Muscle layer of duodenum (tissue), 2 donors: ENCODE results near the gene TBL1X.

Source experiments
- H3K27ac ChIP-seq: one replicate; pipeline ENCODE4 v1.7.0; 2013; ENCODE audit warnings: mild to moderate bottlenecking, low read length
- H3K27me3 ChIP-seq: one replicate; pipeline ENCODE4 v1.7.0; 2013; ENCODE audit warnings: low read depth, mild to moderate bottlenecking, control low read depth, low read length
- H3K36me3 ChIP-seq, 2 donors: one replicate each; pipeline ENCODE4 v1.7.0; 2013; ENCODE audit warnings: low read length in 2 of 2, control low read depth in 1 of 2, mild to moderate bottlenecking in 1 of 2; ENCODE audit not compliant: insufficient read depth in 2 of 2, control insufficient read depth in 1 of 2
- H3K4me1 ChIP-seq, 2 donors: one replicate each; pipeline ENCODE4 v1.7.0; 2013; ENCODE audit warnings: low read length in 2 of 2, mild to moderate bottlenecking in 2 of 2, control low read depth in 1 of 2, moderate library complexity in 1 of 2; ENCODE audit not compliant: insufficient read depth in 2 of 2, control insufficient read depth in 1 of 2
- H3K4me3 ChIP-seq, 2 donors: one replicate each; pipeline ENCODE4 v1.7.0; 2013; ENCODE audit warnings: low read length in 2 of 2, low read depth in 1 of 2, mild to moderate bottlenecking in 1 of 2
- H3K9me3 ChIP-seq, 2 donors: one replicate each; pipeline ENCODE4 v1.7.0; 2013; ENCODE audit warnings: low read length in 2 of 2, control low read depth in 1 of 2, mild to moderate bottlenecking in 1 of 2; ENCODE audit not compliant: control insufficient read depth in 1 of 2
- donor health status: healthy.

Gene TBL1X

DNA sequence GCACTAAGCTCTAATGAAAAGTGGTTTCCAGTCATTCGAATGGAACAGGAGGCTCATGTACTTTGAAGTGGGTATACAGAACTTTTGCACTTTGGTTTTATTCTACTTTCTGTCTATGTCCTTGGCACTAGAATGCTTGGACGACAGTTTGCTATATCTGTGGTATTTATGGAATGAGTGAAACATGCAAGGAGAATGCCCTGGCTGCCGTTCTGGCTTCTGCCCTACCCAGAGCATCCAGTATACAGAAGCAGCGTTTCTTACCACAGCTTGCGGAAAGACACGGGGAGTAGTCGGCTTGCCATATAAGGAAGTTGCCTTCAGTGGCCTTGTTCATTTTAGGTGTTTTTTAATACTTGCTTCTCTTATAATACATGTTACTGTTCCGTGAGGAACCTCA lies 98.0 kb downstream of the TBL1X start:
- Histone ChIP-seq H3K4me3 (no peak overlapping the region), H3K36me3 (no peaks in the 10 kb centered on the region), H3K9me3 (no peaks in the 10 kb centered on the region), H3K27ac (no peak overlapping the region), H3K4me1 (peaks cover 0 to 8% of the 10 kb centered on the region in 2 donors), H3K27me3 (no peaks in the 10 kb centered on the region)

DNA sequence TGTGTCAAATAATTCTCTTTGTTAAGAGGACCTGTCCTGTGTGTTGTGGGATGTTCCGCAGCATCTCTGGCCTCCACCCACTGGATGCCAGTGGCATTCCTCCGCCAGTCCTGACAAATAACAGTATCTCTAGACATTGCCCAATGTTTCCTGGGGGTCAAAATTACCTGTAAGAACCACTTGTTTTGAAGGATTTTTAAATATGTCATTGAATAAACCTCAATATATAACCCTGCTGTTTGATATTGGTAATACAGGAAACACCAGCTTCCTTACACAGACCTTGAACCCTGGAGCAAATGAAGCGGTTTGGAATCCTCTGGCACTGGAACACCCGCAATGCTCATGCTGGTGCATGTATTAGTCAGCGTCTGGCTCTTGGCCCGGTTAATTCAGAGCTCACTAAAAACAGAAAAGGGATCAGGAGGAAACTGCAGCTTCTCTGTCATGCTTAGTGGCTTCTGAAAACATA lies 101.3 kb downstream of the TBL1X start:
- no peak overlapping the region for H3K27ac ChIP-seq

DNA sequence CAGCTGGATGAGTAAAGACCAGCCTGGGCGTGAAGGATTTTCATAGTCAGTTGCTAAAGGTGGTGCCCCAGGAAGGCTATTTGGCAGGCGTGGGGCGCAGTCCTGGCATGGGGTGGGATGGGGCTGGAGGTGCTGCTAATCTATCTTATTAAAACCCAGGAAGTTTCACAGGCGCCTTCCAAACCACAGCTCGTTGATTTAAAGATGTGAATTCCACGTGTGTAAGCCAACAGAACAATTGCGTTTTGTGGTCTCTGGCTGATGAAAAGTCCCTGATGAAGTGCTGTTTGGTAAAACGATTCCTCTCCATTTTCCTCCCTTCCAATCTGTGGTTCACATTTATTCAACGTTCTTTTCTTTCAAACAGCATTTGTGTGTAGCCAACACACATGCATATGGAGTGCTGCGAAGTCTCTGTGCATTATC lies 105.0 kb downstream of the TBL1X start:
- Histone ChIP-seq H3K27ac (no peak overlapping the region), H3K9me3 (no peaks in the 10 kb centered on the region), H3K4me3 (no peak overlapping the region), H3K4me1 (peaks cover 0 to 4% of the 10 kb centered on the region in 2 donors), H3K36me3 (no peaks in the 10 kb centered on the region), H3K27me3 (no peaks in the 10 kb centered on the region)

More for the DNA sequence above, 101.3 kb downstream of the TBL1X start:
- no peaks in the 10 kb centered on the region for H3K9me3 ChIP-seq
- H3K27me3 ChIP-seq: no peaks in the 10 kb centered on the region
- H3K4me3 ChIP-seq: no peak overlapping the region
- H3K4me1 ChIP-seq: peaks cover 0 to 4% of the 10 kb centered on the region in 2 donors
- no peaks in the 10 kb centered on the region for H3K36me3 ChIP-seq

DNA sequence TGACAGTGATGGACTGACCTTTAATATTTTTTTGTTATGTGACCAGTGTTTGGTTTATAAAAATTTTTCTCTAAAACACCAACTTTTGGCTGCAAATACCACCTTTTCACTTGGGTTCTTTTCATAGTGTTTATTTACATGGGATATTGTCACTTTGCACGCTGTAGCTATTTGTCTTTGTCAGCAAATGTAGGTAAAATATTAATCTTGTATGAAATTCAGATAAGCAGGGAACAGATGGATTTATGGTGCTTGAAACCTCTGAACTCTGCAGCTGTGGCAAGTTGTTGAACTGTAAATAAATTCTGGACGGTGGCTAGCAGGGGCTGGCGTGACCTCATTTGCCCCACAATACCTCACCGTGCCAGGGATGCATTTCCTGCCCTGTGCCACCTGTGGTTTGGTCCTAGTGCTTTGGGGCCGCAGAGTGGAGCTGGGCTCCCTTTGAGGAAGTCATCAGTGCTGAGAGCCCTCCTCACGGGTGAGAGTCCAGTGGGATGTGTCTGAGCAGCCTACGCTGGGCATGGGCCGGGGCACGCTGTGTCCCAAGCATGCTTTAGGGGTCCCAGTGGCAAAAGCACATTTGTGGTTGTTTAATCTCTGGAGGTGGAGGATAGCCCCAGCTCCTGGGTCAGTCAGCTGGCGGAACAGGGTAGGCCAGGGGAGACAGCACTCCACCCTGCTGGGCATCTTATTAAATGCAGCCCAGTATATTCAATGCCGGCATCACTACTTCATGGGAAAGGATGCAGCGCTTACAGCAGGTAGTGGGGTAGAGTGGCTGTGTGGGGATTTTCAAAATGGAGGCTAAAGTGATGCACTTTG lies 108.6 kb downstream of the TBL1X start:
- Histone ChIP-seq H3K9me3 (no peaks in the 10 kb centered on the region), H3K4me1 (no peaks in the 10 kb centered on the region), H3K27me3 (no peaks in the 10 kb centered on the region), H3K36me3 (no peaks in the 10 kb centered on the region), H3K27ac (no peak overlapping the region), H3K4me3 (no peak overlapping the region)

- Histone ChIP-seq H3K27ac (no peak overlapping the region), H3K4me1 (no peaks in the 10 kb centered on the region), H3K4me3 (no peak overlapping the region), H3K9me3 (no peaks in the 10 kb centered on the region), H3K27me3 (no peaks in the 10 kb centered on the region), H3K36me3 (no peaks in the 10 kb centered on the region)
These were observed 111.2 kb downstream of the TBL1X start for GRCh38 chrX:9576059-9576458.

GRCh38 chrX:9577555-9577954 lies 112.7 kb downstream of the TBL1X start:
- no peaks in the 10 kb centered on the region for H3K36me3 ChIP-seq
- peaks cover 0 to 6% of the 10 kb centered on the region in 2 donors for H3K4me1 ChIP-seq
- no peak overlapping the region for H3K27ac ChIP-seq

GRCh38 chrX:9578083-9578779 lies 113.4 kb downstream of the TBL1X start:
- H3K9me3 ChIP-seq: no peaks in the 10 kb centered on the region
- no peaks in the 10 kb centered on the region for H3K27me3 ChIP-seq
- no peaks in the 10 kb centered on the region for H3K36me3 ChIP-seq
- peaks cover 0 to 6% of the 10 kb centered on the region in 2 donors for H3K4me1 ChIP-seq
- no peak overlapping the region for H3K27ac ChIP-seq
- no peak overlapping the region for H3K4me3 ChIP-seq

More at GRCh38 chrX:9577555-9577954, 112.7 kb downstream of the TBL1X start:
- Histone ChIP-seq H3K4me3 (no peak overlapping the region), H3K9me3 (no peaks in the 10 kb centered on the region), H3K27me3 (no peaks in the 10 kb centered on the region)

DNA sequence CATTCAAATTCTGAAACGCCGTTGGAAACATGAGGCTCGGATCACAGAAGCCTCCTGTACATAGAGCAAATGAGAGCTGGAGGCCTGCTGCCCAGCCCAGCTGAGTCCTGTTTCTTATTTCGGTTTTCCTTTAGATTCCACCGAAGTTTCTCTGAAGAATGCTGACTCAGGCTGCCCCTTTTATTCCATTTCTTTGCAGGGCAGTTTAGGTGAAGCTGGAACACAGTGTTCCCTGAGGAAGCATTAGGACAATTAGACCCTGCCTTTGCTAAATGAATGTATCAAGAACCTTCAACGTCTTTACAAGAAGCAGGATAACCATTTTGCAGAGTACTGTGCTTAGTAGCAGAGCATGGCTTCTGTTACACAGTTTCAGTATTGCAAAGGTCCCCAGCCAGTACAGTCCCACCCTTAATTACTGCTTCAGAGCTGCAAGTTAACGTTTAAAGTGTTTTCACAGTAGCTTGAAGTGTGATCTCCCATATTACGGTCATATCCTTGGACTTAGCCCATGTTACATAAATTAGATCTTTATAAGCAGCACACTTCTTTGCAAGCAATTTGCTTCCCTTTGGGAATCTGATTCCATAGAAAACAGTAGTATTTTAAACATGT lies 117.0 kb downstream of the TBL1X start:
- Histone ChIP-seq H3K36me3 (no peaks in the 10 kb centered on the region), H3K4me3 (no peak overlapping the region), H3K27me3 (no peaks in the 10 kb centered on the region), H3K9me3 (no peaks in the 10 kb centered on the region), H3K4me1 (peaks cover 0 to 6% of the 10 kb centered on the region in 2 donors), H3K27ac (no peak overlapping the region)

DNA sequence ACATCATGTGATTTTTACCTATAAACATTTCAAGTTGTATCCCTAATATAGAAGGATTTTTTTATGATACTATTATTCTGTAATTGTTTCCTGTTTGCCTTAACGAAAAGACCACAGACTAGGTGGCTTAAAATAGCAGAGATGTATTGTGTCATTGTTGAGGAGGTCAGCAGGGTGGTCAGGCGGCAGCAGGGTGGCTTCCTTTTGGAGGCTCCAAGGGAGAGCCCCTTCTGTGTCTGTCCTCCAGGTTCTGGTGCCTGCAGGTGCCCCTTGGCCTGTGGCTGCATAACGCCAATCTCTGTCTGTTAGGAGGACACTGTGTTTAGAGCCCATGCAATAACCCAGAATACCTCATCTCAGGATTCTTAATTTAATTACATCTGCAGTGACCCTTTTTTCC lies 118.1 kb downstream of the TBL1X start:
- Histone ChIP-seq H3K4me3 (no peak overlapping the region), H3K4me1 (peaks cover 0 to 6% of the 10 kb centered on the region in 2 donors), H3K27ac (no peak overlapping the region), H3K36me3 (no peaks in the 10 kb centered on the region), H3K27me3 (no peaks in the 10 kb centered on the region), H3K9me3 (no peaks in the 10 kb centered on the region)

DNA sequence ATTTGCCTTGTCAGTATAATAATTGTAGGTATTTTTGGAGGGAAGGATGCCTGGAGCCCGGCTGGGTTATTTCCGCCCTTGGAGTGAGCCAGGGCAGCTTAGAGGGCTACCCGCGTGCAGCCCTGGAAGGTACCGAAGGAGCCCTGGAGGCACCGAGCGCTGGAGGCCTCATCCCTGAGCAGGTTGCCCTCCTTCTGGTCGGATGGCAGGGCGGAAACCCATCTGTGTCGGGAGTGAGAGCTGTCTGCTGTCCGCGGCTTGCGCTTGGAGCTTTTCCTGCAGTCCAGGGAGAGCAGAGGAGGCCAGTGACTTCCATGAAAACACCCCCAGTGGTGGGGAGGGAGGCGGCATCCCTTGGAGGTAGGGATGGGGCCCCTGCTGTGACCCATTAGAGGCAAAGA lies 122.1 kb downstream of the TBL1X start:
- H3K36me3 ChIP-seq: no peaks in the 10 kb centered on the region
- H3K4me3 ChIP-seq: no peak overlapping the region
- no peaks in the 10 kb centered on the region for H3K27me3 ChIP-seq
- no peak overlapping the region for H3K27ac ChIP-seq
- peaks cover 0 to 3% of the 10 kb centered on the region in 2 donors for H3K4me1 ChIP-seq
- no peaks in the 10 kb centered on the region for H3K9me3 ChIP-seq

DNA sequence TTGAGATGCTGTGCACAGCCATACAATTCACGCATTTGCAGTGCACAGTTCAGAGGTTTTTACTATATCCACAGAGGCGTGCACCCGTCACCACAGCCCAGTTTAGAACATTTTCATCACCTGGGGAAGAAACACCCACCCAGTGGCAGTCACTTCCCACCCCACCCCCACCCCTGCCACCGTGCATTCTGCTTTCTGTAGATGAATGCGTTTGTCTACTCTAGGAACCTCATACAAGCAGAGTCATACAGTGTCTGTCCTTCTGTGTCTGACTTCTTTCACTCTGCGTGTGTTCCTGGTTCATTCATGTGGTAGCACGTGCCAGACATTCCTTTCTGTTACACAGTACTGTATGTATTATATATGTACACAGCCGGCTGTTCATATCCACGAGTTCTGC lies 122.8 kb downstream of the TBL1X start:
- Histone ChIP-seq H3K9me3 (no peaks in the 10 kb centered on the region), H3K4me3 (no peak overlapping the region), H3K27ac (no peak overlapping the region), H3K36me3 (no peaks in the 10 kb centered on the region), H3K4me1 (no peaks in the 10 kb centered on the region), H3K27me3 (no peaks in the 10 kb centered on the region)
